Urinary bladder (tissue), 4 donors: ENCODE measurements around the gene SORBS1. TPM values are rescaled to one million over a fixed set of nuclear protein-coding genes. Genes with fewer than 3 reads are reported as not detected.
"Not testable (repeated sequence)": the region's sequence is repeated elsewhere in the genome, so short reads cannot be mapped to it uniquely, and the experiment has no call there.

Experiments used
- DNase-seq: peaks from one replicate; pipeline ENCODE4 v3.0.0-alpha.2; 2015; ENCODE audit errors: extremely low spot score
- H3K27ac ChIP-seq: one replicate; pipeline ENCODE4 v1.5.1; 2013; ENCODE audit warnings: low read depth, mild to moderate bottlenecking, moderate library complexity
- H3K36me3 ChIP-seq: one replicate; pipeline ENCODE4 v1.6.1; 2013; ENCODE audit warnings: mild to moderate bottlenecking, moderate library complexity; ENCODE audit not compliant: insufficient read depth
- H3K4me1 ChIP-seq: one replicate; pipeline ENCODE4 v1.6.1; 2013; ENCODE audit warnings: mild to moderate bottlenecking, moderate library complexity; ENCODE audit not compliant: insufficient read depth
- H3K4me3 ChIP-seq: one replicate; pipeline ENCODE4 v1.5.1; 2013; ENCODE audit warnings: low read depth, low read length
- WGBS: extraction: QIAGEN DNeasy Blood & Tissue Kit; methylation state at CpG from one replicate; pipeline ENCODE4 v1.1.7; 2013; 5-methylcytosine and 5-hydroxymethylcytosine counted together
- polyA plus RNA-seq: library from polyadenylated mRNA; stranded (reverse); fragments of 200-250 nt; gene quantifications from one replicate; pipeline ENCODE4 v1.2.3, GENCODE V29; 2013
- total RNA-seq: library from RNA; depleted of rRNA; stranded (reverse); fragments of >200 nt; gene quantifications from one replicate; pipeline ENCODE4 v1.2.3, GENCODE V29; 2014
- donor health status: healthy with polysubstance abuse.
- donor health status: healthy.

Gene SORBS1
- total and polyA plus RNA-seq, 2 donors: 297 to 697 TPM

GRCh38 chr10:95347402-95347766, 213.8 kb downstream of the SORBS1 start:
- DNase-seq, H3K27ac ChIP-seq, H3K36me3 ChIP-seq, H3K4me3 ChIP-seq, H3K4me1 ChIP-seq: not testable (repeated sequence)
- WGBS: 94% methylated on average over 7 of the region's 7 CpGs

- Histone ChIP-seq H3K36me3 (no peaks in the 10 kb centered on the region), H3K4me3 (no peak overlapping the region), H3K27ac (no peak overlapping the region), H3K4me1 (no peaks in the 10 kb centered on the region)
- 79% methylated on average over 2 of the region's 2 CpGs for WGBS
- no peak for DNase-seq
Measured at GRCh38 chr10:95346715-95347401, 214.3 kb downstream of the SORBS1 start.

GRCh38 chr10:95343573-95343972, 217.6 kb downstream of the SORBS1 start:
- Histone ChIP-seq H3K4me3 (no peak overlapping the region), H3K4me1 (no peaks in the 10 kb centered on the region), H3K27ac (no peak overlapping the region), H3K36me3 (no peaks in the 10 kb centered on the region)
- no peak for DNase-seq
- 79% methylated on average over 6 of the region's 6 CpGs for WGBS

- Histone ChIP-seq H3K4me3 (no peak overlapping the region), H3K36me3 (no peaks in the 10 kb centered on the region), H3K4me1 (no peaks in the 10 kb centered on the region), H3K27ac (no peak overlapping the region)
- 59% methylated on average over 3 of the region's 3 CpGs for whole genome bisulfite sequencing
- DNase-seq: no peak
Measured at GRCh38 chr10:95341716-95342130, 219.4 kb downstream of the SORBS1 start.

DNA sequence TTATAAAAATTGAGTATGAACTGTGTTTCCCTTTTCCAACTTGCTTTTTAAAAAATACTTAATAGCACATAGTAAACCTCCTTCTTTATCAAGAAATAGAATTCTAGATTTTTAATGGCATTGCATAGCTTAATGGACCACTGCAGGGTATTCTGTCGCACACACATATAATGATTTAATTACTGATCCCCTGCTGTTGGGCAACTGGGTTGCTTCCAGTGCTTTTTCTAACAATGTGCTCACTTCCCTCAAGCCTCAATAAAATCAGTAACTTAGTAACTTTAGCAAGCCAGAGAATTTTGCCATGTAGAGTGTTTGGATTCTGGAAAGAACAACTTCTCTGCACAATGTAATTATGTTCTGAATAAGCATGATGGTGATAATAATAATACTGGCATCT, 221.3 kb downstream of the SORBS1 start:
- Histone ChIP-seq H3K4me3 (no peak overlapping the region), H3K36me3 (no peaks in the 10 kb centered on the region), H3K27ac (no peak overlapping the region), H3K4me1 (peaks cover 3% of the 10 kb centered on the region)
- WGBS: 99% methylated on average over 1 of the region's 1 CpG
- no peak for DNase-seq

- Histone ChIP-seq H3K36me3 (no peaks in the 10 kb centered on the region), H3K27ac (no peak overlapping the region), H3K4me3 (no peak overlapping the region), H3K4me1 (peaks cover 3% of the 10 kb centered on the region)
- 88% methylated on average over 10 of the region's 10 CpGs for WGBS
- DNase-seq: no peak
Measured at GRCh38 chr10:95337423-95338160, 223.6 kb downstream of the SORBS1 start.

- Histone ChIP-seq H3K27ac (no peak overlapping the region), H3K36me3 (no peaks in the 10 kb centered on the region)
- 93% methylated on average over 9 of the region's 9 CpGs for WGBS
Measured at GRCh38 chr10:95336702-95337101, 224.5 kb downstream of the SORBS1 start.

GRCh38 chr10:95335933-95336699, 225.1 kb downstream of the SORBS1 start:
- Histone ChIP-seq H3K4me3 (no peak overlapping the region), H3K36me3 (no peaks in the 10 kb centered on the region), H3K27ac (peak overlapping the region; percentile 38), H3K4me1 (peaks cover 3% of the 10 kb centered on the region)
- WGBS: 95% methylated on average over 19 of the region's 19 CpGs
- DNase-seq: no peak

More at GRCh38 chr10:95336702-95337101, 224.5 kb downstream of the SORBS1 start:
- Histone ChIP-seq H3K4me1 (peaks cover 3% of the 10 kb centered on the region), H3K4me3 (no peak overlapping the region)
- DNase-seq: no peak

DNA sequence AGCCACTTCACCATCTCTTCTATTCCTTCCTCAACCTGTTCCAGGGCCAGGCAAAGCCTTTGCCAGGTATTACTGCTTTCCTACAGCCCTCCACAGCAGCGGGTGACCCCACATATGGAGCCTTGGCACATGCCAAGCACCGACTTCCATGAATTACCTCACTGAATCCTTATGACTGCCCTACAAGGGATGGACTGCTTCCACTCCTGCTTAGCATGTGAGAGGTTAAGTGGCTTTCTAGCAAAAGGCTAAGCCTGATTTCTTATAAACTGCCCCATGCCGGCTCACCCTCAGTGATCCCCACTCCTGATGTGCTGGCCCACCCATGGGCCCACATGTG, 226.4 kb downstream of the SORBS1 start:
- Histone ChIP-seq H3K4me1 (peaks cover 3% of the 10 kb centered on the region), H3K27ac (peak overlapping the region; percentile 72), H3K4me3 (no peak overlapping the region), H3K36me3 (no peaks in the 10 kb centered on the region)
- no peak for DNase-seq
- WGBS: 48% methylated on average over 3 of the region's 3 CpGs

DNA sequence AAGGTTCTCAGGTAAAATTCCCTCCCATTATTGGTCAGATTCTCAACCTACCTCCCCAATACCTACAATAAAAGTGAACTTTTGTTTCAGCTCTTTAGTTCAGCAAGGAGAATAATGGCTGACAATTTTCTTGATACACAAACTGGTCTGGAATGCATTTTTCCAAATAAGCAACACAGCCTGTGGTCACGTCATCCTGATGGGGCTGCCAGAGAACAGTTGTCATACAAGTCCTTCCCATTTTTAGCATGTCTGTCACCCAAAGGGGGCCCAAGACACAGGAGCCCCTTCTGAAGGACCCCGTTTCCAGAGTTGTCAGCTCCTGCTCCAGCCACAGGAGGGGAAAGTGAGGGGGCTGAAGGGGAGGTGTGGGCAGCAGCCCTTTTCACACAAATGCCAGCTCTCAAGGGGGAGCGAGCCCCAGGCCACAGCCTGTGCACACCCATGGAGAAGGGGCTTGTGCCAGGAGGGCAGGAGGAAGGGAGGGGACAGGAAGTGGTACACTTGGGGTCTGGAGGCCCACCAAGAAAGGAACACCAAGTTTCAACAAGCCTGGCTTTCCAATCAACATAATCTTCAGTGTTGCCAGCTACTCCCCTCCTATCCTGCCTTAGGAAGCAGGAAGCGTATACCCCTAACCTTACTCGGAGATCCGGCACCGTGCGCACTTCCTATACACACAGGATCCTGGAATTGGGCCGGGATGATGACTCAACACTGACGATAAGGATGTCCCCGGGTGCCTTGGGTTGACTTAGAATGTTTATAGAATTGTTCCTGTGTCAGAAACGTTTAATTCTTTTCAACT, 227.0 kb downstream of the SORBS1 start:
- WGBS: 31% methylated on average over 12 of the region's 12 CpGs
- Histone ChIP-seq H3K36me3 (no peaks in the 10 kb centered on the region), H3K4me3 (no peak overlapping the region), H3K4me1 (peaks cover 3% of the 10 kb centered on the region), H3K27ac (peak overlapping the region; percentile 92)
- no peak for DNase-seq

GRCh38 chr10:95332666-95333249, 228.4 kb downstream of the SORBS1 start:
- Histone ChIP-seq H3K36me3 (no peaks in the 10 kb centered on the region), H3K4me3 (no peak overlapping the region), H3K4me1 (peaks cover 3% of the 10 kb centered on the region), H3K27ac (no peak overlapping the region)
- 89% methylated on average over 4 of the region's 4 CpGs for WGBS
- no peak for DNase-seq

- Histone ChIP-seq H3K27ac (no peak overlapping the region), H3K4me3 (no peak overlapping the region), H3K4me1 (peaks cover 3% of the 10 kb centered on the region), H3K36me3 (no peaks in the 10 kb centered on the region)
- no peak for DNase-seq
- 77% methylated on average over 3 of the region's 3 CpGs for whole genome bisulfite sequencing
Measured at GRCh38 chr10:95331596-95332130, 229.5 kb downstream of the SORBS1 start.

- H3K4me3 ChIP-seq: no peak overlapping the region
- DNase-seq: no peak
- H3K36me3 ChIP-seq: no peaks in the 10 kb centered on the region
- WGBS: 82% methylated on average over 1 of the region's 1 CpG
- H3K27ac ChIP-seq: no peak overlapping the region
- peaks cover 3% of the 10 kb centered on the region for H3K4me1 ChIP-seq
Measured at GRCh38 chr10:95330966-95331453, 230.2 kb downstream of the SORBS1 start.
